HT1080 (cell line): ENCODE measurements around the gene TMED5. TPM values are rescaled to one million over a fixed set of nuclear protein-coding genes. Genes with fewer than 3 reads are reported as not detected.

Experiments
- DNase-seq: peaks from one replicate; pipeline ENCODE4 v3.0.0-alpha.2; 2015; ENCODE audit warnings: low read depth
- small RNA-seq: library from RNA; depleted of rRNA; stranded (forward); fragments of <200 nt; gene quantifications from one replicate; pipeline ENCODE3, GENCODE V24; 2014
- total RNA-seq: library from RNA; depleted of rRNA; stranded (reverse); fragments of >200 nt; shearing (Covaris generic); gene quantifications from 2 replicates; pipeline ENCODE4 v1.2.3, GENCODE V29; 2014; rRNA removed

The TMED5 gene
- total RNA-seq, 1 experiment from 2014 or later: 65.1 TPM

DNA sequence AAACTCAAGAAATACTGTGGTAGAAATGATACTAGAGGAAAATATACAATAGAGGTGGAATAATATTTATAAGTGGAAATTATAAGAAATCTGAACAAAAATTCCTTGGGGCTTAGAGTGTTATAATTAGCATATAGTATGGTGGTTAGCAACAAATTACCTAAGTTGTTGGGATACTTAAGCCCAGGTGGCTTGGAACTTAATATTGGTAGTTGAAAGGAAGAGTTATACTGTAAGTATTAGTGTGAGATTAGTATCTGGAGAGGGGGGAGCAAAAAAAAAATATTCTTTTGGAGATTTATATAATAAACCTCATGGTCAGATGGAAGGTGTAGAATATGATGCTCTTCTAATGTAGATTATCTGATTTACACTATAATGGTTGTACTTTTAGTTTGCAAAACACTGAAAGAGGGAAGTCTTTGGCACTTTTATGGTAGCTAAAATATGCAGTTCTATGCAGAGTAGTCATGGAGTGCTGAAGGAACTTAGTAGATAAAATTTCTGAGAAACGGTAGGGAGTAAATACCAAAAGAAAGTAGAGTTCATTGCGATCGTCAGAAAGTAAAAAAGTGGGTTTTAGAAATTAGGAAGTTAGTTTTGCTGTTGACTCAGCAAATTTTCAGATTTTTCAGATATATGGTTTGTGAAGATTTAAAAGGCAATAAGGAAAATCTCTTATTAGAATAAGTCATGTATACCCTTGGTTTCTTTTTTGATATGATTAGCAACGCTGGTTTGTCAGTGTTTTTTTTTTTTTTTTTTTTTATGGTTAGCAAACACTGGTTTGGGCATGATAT is 55.5 kb downstream of the TMED5 start:
- no peak for DNase-seq

DNA sequence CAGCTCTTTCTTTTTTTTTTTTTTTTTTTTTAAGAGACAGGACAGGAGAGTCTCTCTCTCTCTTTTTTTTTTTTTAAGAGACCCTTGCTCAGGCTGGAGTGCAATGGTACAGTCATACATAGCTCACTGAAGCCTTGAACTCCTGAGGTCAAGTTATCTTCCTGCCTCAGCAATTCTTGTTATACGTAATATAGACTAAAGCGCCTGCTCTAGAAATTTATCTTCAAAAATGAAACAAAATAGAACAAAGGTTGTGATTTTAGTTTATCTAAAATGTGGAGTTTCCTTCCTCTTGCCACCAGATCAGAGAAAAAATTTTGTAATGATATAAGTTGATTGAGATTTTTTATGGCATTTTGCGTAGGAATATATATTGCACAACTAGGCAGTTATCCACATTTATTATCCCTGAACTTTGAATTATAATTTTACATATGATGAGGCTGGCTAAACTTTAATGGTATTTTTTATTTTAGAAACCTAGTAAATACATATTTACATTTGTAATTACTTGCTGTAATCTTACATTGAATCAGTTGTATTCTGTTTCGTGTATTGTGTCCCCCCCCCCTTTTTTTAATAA is 56.9 kb downstream of the TMED5 start:
- peak; percentile 15 for DNase-seq

- DNase-seq: no peak
These were observed 59.6 kb downstream of the TMED5 start for GRCh38 chr1:93120614-93121013.

- DNase-seq: no peak
These were observed 65.8 kb downstream of the TMED5 start for GRCh38 chr1:93114391-93114790.

DNA sequence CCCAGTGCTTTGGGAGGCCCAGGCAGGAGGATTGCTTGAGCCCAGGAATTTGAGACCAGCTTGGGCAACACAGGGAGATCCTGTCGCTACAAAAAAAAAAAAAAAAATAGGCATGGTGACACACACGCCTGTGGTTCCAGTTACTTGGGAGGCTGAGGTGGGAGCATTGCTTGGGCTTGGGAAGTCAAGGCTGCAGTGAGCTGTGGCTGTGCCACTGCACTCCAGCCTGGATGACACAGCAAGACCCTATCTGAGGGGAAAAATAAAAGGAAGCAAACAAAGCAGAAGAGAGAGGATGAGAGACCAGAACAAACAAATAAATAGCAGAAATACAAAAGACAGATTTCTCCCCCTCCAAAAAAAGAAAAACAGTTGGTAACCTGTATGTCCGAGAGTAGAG is 67.1 kb downstream of the TMED5 start:
- peak; percentile 3 for DNase-seq

DNA sequence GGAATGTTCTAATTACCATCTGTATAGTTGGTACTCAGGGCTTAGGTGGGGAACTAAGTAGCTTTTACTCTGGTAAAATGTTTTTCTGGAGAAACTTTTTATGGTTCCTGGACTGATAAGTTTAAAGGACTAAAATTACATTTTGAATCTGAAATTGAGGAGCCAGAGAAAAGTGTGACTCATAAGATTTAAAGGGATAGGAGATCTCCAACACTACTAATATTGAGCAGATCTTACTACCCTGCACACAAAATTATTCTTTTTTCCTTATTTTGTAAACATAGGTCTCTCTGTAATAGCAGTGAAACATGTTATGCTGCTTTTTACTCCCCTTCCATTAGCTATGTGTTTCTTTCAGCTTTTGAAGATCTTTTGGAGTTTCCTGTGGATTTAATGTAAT is 68.7 kb downstream of the TMED5 start:
- no peak for DNase-seq

DNA sequence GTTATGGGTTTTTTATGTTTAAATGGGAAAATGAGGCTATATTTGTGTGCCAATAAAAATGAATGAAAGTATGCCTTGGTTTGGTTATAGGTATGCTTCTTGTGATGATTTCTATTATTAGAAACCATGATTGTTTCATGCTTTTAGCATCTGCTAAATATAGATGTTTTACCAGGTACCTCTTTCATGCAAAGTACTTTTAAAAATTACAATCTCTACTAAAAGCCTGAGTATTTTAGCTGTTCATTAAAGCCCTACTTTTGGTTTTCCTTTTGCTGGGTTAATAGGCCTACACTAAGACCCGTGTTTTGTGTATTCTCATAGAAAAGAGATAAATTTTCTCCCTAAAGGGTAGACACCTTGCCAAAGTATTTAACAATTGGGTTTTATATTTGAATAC is 69.1 kb downstream of the TMED5 start:
- DNase-seq: no peak

DNA sequence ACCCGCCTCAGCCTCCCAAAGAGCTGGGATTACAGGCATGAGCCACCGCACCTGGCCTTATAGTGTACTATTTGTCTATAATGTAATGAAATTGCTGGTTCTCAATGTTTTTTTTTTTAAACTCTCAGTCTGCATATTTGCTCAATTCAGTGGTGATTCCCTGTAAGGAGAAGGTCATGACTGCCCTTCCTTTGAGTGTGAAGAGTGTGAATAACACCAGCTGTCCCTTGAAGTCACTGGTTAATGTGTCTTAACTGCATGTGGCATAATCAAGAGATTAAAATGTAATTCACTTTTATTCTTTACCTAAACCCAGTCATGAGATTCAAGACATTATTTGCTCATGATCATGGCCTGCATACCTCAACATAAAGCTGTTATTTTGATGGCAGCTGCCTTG is 70.6 kb downstream of the TMED5 start:
- no peak for DNase-seq

DNA sequence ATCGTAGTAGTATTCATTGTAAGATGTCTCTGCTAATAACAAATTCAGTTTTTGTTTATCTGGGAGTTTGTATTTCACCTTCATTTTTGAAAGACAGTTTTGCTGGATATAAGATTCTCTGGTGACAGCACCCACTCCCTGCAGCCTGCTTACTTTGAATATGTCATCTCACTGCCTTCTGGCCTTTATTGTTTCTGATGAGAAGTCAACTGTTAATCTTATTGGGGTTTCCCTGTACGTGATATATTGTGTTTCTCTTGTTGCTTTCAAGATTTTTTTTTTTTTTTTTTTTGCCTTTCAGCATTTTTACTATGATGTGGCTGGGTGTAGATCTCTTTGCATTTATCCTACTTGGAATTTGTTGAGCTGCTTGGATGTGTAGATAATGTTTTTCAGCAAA is 71.9 kb downstream of the TMED5 start:
- DNase-seq: no peak

- DNase-seq: no peak
These were observed 72.8 kb downstream of the TMED5 start for GRCh38 chr1:93107395-93107794.

DNA sequence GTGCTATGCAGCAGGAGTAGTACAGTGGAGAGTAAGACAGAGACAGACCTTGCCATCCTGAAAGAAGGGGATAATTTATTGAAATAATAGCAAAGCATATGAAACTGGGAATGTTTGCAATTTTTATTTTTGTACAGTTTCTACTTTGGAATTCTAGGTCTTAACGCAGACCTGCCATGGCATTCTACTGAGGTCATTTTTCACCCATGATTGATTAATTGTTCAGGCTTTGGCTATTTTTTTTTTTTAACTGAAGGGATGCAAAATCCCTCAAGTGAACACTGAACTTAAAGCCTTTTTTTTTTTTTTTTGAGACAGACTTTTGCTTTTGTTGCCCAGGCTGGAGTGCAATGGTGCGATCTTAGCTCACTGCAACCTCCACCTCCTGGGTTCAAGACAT is 74.0 kb downstream of the TMED5 start:
- no peak for DNase-seq

- no peak for DNase-seq
These were observed 78.1 kb downstream of the TMED5 start for GRCh38 chr1:93102142-93102541.

Small RNAs within 50 kb of the gene (small RNA-seq; reads per million reads assigned to genes)
- gene AC126124.1: not detected

Other genes starting within 250 kb of the TMED5 start
- gene DIPK1A, start 219.0 kb downstream of the TMED5 start, total RNA-seq: 2.3 and 2.9 TPM in 2 replicates
- 16.1 and 18.4 TPM in 2 replicates for gene MTF2, start 101.1 kb downstream of the TMED5 start, total RNA-seq
- 12.0 and 12.3 TPM in 2 replicates for gene CCDC18, start 311 bp upstream of the TMED5 start, total RNA-seq
- 95.6 and 97.3 TPM in 2 replicates for gene DR1, start 165.5 kb upstream of the TMED5 start, total RNA-seq